ACHN (cell line): ENCODE results near the gene ZNF423.

Source experiments
- DNase-seq: peaks from one replicate; pipeline ENCODE4 v3.0.0-alpha.2; 2015
- in situ Hi-C: cut with HindIII; loops from 2 replicates; pipeline ENCODE4 v1.10.0; 2017; ENCODE audit warnings: low sequenced_read_pairs, low pct_ligation_motif_present, low pct_unique_long_range_greater_than_20kb

Gene ZNF423

GRCh38 chr16:49776085-49776595 is 79.8 kb downstream of the ZNF423 start:
- in situ Hi-C loops, result no loop called here
- DNase-seq, result no peak

DNA sequence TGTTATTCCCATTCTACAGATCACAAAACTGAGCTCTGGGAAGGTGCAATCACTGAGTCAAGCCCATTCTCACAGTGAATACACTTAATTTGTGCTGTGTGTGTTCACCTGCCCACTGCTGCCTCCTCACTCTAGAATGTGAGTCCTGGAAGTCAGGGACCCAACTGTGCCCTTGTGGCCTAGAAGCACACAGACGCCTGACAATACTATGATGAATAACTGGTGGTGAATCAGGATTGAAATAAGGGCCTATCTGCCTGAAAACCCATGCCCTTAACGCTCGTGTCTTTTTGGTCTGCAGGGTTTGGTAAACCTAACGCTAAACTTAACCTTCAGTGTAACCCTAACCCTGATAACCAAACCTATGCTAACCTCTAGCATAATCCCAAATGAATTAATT is 80.3 kb downstream of the ZNF423 start:
- in situ Hi-C loops, result no loop called here
- no peak for DNase-seq

GRCh38 chr16:49775018-49775417 is 80.9 kb downstream of the ZNF423 start:
- in situ Hi-C loops, result no loop called here
- DNase-seq, result no peak

- DNase-seq, result no peak
- in situ Hi-C loops, result no loop called here
Measured at GRCh38 chr16:49773534-49774475, 82.1 kb downstream of the ZNF423 start.

- in situ Hi-C loops, result no loop called here
- no peak for DNase-seq
Measured at GRCh38 chr16:49767998-49768397, 87.9 kb downstream of the ZNF423 start.

DNA sequence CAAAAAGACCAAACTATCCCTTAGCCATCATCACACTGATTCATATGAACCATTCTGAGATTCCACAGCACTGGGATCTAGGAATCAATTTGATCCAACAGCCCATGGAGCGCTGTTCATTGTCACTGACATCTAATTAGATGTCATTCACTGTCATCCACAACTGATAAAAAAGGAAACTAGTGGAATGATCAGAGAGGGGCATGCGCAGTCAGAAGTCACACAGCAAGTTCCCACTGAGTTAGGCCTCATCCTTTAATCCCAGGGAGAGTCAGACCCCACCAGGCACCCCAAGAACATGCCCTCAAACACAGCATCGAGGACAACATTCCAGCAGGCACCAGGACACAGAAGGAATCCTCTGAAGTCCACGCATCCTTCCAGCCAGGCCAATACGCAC is 88.5 kb downstream of the ZNF423 start:
- in situ Hi-C loops, result no loop called here
- DNase-seq, result no peak

DNA sequence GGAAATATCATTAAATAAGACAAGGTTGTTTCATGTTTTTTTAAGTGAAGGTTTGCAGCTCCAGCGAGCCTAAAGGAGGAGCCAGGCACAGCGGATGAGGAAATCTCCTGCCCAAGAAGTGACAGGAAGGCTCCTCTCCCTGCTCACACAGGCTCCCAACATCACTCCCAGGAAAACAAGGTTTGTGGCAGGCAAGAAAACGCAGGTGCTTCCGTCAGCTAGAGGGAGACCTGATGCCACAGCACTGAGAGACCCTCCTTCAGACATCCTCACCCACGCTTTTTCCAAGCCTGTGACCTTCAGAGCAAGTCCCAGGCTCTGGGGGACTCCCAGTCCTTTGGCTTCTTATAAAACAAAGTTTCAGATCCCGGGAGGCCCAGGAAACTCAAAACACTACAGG is 89.7 kb downstream of the ZNF423 start:
- in situ Hi-C loops, result no loop called here
- no peak for DNase-seq

DNA sequence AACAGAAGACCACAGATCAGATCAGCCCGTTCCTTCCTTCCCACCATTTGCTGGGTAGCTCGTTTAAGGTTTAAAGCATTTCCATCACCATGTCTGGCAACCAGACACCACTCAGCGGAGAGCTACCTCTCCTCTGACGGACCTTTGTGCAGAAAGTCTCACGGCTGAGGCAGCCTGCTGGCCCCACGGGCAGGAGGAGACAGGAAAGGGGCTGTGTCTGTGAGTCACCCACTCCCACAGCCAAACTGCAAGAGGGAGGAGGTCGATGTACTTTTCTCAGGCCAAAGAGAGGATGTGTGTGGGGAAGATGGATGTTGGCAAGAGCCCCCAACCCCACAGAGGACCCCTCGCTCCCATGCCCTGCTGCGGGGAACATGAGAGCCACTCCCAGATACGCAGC is 92.1 kb downstream of the ZNF423 start:
- in situ Hi-C loops, result no loop called here
- no peak for DNase-seq

- in situ Hi-C loops, result no loop called here
- DNase-seq, result no peak
Measured at GRCh38 chr16:49760815-49761214, 95.1 kb downstream of the ZNF423 start.

DNA sequence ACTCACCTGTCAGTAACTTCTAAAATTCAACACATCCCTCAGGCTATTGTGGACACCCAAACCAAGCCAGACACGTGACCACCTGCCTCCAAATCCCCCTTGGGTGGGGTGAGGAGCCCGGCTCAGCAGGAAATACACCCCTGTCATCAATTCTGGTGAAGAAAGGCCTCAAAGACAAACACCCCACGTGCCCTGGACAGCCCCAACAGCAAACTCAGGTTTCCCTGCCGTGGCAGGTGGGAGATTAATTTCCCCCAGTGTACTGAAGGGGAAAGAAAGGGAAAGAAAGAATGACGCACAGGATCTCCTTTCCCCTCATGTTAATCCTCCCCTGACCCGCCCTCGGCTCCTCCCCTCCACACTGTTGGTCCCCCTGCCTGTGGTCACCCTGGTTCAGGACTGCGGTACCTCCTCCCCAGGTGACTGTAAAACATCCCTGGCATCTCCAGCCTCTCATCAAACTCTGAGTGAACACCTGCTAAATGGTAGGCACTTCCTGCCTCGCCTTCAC is 98.3 kb downstream of the ZNF423 start:
- DNase-seq, result no peak
- in situ Hi-C loops, result no loop called here

DNA sequence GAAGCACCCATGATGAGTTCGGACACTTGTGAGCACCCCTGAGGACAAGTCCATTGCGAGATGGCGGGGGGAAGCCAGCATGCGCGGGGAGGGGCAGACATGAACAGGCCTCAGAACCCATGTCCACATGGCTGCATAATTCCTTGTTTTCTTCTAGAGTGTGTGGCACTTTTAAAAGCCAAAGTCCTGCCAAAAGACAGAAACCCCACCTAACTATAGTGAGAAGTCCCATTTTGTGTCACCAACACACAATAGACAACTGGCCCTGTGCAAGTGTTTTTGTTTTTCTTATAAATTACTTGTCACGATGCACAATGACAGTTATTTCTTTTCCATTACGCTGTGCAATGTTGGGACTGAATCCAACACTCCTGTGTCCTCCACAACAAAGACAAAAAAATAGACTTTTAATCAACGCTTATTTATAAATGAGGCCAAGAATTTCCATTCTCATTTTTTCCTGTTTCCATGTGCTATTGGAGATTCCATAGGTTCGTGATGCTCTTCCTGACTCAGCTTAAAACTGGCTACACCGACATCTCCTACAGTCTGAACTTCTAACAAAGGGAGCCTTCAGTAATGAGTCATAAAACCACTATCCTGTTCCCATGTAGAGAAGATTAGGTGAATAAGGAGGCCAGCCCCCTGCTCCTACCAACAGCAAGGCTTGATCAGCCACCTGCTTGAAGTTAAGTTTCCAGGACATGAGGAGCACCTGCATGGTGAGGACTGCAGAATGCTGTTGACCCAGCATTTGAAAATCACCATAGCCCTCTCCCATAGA is 98.9 kb downstream of the ZNF423 start:
- no peak for DNase-seq
- in situ Hi-C loops, result no loop called here

- in situ Hi-C loops, result no loop called here
- DNase-seq, result no peak
Measured at GRCh38 chr16:49755716-49756505, 100.0 kb downstream of the ZNF423 start.

DNA sequence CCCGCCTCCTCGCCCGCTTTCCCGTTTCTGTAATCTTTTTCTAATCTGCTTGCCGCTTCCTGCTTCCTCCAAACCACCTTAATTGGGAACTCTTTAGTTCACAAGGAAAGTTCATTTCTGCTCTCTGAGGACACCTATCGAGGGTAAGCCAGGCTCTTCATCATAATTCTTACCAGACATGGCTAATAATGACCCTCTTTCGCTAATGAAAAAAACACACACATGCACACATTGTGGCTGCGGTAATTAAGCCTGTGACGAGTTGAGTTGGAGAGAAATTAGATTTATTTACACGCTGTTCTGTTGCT is 100.6 kb downstream of the ZNF423 start:
- in situ Hi-C loops, result no loop called here

GRCh38 chr16:49754495-49755312 is 101.2 kb downstream of the ZNF423 start:
- no peak for DNase-seq
- in situ Hi-C loops, result no loop called here

More for the DNA sequence above, 100.6 kb downstream of the ZNF423 start:
- DNase-seq, result peak; percentile 37

DNA sequence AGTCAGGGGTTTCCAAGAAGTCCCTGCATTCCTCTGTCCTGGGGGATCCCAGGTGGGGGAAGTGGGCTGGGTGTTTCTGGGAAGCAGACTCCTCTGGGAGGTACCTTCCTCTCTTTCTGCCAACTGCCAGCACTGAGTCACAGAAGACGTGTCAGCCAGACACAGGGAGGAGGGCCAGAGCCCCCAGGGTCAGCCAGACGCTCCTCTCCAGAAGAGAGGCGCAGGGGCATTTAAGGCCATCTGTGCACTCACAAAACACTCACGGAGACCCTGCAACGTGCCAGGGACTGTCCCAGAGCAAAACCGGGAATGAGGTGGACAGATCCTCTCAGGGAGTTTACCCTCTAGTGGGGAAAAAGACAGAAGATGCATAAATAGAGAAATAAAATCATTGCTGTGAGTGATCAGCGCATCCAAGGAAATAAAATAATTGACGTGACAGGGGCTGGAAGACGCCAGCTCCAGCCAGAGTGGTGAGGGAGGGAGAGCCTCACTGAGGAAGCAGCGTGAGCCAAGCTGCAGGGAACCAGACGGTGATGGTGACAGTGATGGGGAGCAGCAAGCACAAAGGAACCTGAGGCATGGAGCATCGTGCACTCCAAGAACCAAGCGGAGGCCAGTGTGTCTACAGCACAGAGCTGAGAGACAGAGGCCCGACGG is 105.4 kb downstream of the ZNF423 start:
- no peak for DNase-seq
- in situ Hi-C loops, result no loop called here

- in situ Hi-C loops, result no loop called here
Measured at GRCh38 chr16:49749816-49750215, 106.1 kb downstream of the ZNF423 start.

DNA sequence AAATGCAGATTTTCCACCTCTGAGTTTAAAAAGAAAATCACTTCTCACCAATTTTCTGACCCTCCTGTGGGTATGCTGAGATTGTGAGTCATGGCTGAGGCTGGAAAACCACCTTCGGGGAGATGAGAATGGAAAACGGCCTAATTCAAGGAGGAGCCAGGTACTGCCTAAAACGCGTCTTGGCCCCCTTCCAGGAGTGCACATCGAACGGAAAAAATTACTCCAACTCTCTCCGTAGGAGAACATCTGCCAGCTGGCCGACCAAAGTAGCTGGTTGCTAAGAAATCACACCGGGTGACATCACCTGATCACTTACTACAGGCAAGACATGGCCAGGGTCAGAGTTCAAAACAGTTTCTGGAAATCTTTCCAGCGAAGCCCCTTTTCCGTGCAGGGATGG is 107.6 kb downstream of the ZNF423 start:
- in situ Hi-C loops, result no loop called here
- DNase-seq, result no peak

More at GRCh38 chr16:49749816-49750215, 106.1 kb downstream of the ZNF423 start:
- no peak for DNase-seq
